SH-SY5Y (cell line): ENCODE data around the gene IFT88.

ENCODE experiments used
- GATA2 ChIP-seq: IDR thresholded peaks from 2 replicates; pipeline ENCODE4 v1.6.1; 2011; ENCODE audit warnings: mild to moderate bottlenecking, low read depth, low read length
- GATA3 ChIP-seq: IDR thresholded peaks from 2 replicates; pipeline ENCODE4 v1.6.1; 2011; ENCODE audit warnings: low read depth, mild to moderate bottlenecking, low read length, moderate library complexity

Gene IFT88

DNA sequence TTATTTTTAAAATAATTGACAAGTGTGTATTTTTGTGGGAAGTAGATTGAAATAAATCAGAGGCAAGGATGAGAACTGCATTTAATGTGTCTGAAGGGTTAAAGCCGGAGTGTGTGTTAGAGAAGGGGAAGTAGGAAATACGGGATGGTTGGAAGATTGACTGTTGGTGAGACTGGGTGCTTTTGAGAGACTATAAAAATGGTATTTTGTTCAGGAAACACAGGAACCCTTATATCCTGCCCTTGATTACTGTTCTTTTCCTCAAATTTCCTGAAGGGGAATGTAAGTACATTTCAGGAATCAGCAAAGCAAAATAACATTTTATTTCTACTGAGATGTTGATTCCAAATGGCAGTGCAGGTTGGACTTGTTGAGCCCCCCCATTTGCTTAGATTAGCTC lies 15.1 kb downstream of the IFT88 start:
- TF ChIP-seq GATA3 (no peak), GATA2 (no peak)

DNA sequence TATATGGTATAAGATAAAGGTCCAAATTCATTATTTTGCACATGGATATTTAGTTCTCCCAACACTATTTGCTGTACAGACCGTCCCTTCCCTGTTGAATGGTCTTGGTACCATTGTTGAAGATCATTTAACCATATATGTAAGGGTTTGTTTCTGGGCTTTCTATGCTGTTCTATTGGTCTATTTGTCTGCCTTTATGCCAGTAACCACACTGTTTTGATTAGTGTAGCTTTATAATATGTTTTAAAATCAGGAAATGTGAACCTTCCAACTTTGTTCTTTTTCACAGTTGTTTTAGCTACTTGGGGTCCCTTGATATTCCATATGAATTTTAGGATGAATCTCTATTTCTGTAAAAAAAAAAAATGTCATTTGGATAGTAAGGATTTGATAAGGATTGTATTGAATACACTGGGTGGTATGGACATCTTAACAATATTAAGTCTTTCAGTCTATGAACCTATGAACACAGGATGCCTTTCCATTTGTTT lies 16.9 kb downstream of the IFT88 start:
- TF ChIP-seq GATA3 = no peak
- no peak for TF ChIP-seq GATA2

DNA sequence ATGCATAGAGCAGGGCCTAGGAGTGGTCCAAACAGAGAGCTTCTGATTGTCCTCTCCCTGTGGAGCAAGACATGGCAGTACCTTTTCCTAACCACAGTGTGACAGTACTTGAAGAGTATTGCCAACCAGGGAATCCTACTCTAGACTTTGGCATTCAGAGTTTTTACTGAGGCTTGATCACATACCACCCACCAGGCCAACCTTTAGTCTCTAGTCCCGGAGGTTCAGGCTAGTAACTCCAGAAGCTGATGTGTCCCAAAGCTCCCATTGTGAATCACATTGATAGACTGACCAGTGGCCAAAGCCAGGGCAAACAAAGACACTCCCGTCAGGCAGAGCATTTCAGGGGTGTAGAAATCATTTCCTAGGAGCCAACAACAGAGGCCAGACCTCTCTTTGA lies 18.4 kb downstream of the IFT88 start:
- TF ChIP-seq GATA2 = no peak
- TF ChIP-seq GATA3 = no peak

DNA sequence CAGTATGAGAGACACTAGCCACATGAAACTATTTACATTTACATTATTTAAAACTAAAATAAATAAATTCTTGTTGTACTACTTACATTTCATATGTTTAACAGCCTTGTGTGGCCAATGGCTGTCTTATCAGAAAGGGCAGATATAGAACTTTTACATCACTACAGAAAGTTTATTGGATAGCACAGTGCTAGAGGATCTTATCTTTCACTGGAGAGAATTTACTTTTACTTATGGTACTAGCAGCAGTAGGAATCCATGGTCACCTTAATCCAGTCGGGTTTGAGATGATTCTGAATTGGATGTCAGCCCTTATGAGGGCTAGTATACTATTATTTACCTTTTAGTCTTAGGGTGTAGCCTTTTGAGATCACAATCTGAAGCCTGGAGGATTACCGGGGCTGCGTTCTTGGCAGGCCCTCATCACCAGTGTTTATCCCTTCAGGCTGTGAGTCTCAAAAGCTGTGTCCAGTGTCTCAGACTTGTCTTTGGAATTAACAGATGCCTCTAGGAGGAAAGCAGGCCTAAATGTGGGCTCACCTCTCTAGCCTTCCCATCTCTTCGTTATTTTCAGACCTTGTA lies 21.7 kb downstream of the IFT88 start:
- TF ChIP-seq GATA2 = no peak
- no peak for TF ChIP-seq GATA3

DNA sequence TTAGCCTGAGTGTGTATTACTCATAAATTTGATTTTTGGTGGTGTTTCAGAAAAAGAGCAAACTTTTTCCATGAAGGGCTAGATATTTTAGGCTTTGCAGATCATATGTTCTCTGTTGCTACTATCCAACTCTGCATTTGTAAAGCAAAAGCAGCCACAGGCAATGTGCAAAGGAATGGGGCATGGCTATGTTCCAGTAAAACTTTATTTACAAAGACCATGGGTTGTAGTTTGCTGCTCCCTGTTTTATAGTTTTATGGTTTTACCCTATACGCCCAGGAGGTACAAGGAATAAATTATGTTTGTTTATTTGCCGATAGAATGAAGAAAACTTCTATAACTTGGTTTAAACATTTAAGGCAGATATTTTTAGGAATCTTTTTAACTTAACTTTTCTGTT lies 23.6 kb downstream of the IFT88 start:
- no peak for TF ChIP-seq GATA3
- no peak for TF ChIP-seq GATA2

DNA sequence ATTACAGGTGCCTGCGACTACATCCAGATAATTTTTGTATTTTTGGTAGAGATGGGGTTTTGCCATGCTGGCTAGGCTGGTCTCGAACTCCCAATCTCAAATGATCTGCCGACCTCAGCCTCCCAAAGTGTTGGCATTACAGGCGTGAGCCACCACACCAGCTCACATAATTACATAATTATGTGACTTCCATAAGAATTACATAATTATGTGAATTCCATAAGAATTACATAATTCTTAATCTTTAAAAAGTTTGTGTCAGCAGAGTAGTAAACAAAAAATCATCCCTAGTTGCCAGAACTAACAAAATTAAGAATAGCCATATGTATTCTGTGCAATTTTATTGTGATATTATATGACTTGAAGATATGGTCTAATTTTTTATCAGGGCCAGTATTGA lies 25.6 kb downstream of the IFT88 start:
- no peak for TF ChIP-seq GATA2
- no peak for TF ChIP-seq GATA3

DNA sequence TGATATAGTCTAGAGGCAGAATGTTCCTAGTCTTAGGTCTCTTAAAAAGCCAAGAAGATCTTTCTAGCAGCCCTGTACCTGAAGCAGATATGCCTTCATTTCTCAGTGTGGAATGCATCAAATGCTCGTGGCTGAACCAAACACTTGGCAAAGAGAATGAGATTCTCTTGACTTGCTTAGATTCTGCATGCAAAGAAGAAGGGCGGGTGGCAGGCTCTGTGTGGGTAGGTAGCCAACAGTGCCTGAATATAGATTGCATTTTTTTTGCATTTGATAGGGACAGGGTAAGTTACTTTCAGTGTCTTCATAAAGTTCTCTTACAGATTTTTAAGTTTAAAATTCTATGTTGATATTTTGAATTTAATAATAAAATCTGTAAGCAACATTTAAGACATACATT lies 27.3 kb downstream of the IFT88 start:
- no peak for TF ChIP-seq GATA3

DNA sequence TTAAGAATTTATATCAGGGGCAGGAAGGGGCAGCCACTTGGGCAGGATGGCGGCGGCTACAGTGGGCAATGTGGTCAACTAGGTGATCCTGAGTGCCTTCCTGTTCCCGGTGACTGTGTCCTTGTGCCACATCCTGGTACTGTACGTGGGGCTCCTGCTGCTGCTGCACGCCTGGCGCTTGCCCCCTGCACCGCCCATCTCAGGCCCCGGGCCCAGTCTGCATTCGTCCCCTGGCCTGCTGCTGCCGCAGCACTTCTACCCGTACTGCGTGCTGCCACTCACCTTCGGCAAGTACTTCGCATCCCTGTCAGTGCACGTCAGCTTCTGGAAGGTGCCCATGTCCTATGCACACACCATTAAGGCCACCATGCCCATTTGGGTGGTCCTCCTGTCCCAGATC lies 40.1 kb downstream of the IFT88 start:
- TF ChIP-seq GATA2 (no peak), GATA3 (no peak)

DNA sequence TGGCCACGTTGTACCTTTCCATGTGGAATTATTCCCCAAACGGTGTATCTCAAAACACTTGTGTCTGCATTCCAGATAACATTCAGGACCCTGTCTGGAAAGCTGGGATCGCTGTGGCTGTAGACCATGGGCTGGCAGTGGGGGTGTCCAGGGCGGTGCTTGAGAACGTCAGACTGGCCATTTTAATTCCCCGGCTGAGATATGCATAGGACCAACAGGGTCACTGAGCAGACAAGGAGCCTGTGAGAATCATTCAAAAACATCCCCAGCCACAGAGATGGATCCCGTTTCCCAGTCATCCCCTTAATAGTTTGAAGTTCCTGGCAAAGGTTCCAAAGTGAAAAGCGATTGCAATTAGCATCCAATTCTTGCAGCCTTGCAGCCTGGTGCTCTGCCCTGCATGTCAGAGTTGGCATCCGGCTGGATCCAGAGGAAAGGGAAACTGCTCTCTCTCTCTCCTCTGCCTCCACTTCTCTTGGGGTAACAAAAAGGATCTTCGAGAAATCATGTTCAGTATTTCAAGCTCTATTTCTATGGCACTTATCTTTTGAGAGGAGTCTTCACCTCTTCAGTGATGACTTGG lies 41.6 kb downstream of the IFT88 start:
- TF ChIP-seq GATA2 = no peak
- no peak for TF ChIP-seq GATA3

DNA sequence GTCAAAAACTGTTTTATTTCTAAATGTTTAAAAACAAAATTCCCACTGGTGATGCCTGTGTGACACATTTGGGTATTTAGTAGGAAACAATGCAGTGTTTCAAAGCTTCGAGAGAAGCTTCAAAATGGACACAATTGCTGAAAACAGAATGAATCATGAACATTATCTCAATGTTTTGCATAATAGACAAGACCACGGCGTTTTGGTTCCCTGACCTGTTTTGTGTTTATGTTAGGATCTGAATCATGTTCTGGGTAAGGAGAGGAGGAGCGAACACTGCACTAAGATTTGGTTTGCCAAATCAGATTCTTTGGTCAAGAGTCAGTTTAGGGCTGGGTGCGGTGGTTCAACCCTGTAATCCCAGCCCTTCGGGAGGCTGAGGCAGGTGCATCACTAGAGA lies 42.2 kb downstream of the IFT88 start:
- TF ChIP-seq GATA2 = no peak
- no peak for TF ChIP-seq GATA3

DNA sequence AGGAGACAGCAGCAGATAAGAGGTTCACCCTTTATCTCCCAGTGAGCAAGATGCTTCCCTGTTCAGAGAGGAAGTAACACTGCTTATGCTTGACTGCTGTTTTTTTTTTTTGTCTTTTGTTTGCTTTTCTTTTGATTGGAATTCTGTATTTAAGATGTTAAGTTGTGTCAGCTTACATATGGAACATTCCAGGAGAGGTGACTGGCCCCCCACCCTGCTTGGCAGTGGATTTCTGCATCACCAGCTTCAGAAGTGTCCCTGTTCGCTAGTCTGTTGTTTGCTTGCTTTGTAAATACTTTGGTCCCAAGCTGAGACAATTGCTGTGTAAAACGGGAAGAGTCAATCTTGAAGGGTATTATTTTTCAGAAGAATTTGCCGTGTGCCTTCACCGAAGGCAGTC lies 43.0 kb downstream of the IFT88 start:
- no peak for TF ChIP-seq GATA3
- no peak for TF ChIP-seq GATA2

DNA sequence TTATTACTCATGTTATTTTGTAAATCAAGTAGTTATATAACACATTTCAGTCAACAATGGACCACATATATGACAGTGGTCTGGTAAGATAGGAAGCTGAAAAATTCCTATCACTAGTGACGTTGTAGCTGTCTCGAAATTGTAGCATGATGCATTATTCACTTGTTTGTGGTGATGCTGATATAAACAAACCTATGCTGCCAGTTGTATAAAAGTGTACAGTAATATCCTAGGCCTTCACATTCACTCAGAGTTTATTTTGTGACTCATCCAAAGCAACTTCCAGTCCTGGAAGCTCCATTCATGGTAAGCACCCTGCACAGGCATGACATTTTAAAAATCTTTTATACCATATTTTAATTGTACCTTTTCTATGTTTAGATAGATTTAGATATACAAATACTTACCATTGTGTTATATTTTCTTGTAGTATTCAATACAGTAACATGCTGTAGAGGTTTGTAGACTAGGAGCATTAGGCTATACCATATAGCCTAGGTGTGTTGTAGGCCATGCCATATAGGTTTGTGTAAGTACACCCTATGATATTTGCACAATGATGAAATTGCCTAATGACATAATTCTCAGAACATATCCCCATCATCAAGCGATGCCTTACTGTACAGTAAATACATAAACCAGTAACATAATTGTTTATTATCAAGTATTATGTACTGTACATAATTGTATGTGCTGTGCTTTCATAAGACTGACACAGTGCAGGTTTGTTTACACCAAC lies 49.3 kb downstream of the IFT88 start:
- no peak for TF ChIP-seq GATA3
- no peak for TF ChIP-seq GATA2

DNA sequence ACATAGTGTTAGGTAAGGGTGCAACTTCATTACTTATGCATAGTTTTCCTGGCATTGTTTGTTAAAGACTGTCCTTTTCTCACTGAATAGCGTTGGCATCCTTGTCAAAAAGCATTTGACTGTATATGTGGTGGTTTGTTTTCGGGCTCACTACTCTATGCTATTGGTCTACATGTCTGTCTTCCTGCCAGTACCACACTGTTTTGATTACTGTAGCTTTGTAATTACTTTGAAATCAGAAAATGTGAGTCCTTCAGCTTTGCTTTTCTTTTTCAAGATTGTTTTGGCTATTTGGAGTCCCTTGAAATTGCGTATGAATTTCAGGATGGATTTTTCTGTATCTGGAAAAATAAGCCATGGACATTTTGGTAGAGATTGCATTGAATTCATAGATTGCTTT lies 56.0 kb downstream of the IFT88 start:
- TF ChIP-seq GATA2 (no peak), GATA3 (no peak)

DNA sequence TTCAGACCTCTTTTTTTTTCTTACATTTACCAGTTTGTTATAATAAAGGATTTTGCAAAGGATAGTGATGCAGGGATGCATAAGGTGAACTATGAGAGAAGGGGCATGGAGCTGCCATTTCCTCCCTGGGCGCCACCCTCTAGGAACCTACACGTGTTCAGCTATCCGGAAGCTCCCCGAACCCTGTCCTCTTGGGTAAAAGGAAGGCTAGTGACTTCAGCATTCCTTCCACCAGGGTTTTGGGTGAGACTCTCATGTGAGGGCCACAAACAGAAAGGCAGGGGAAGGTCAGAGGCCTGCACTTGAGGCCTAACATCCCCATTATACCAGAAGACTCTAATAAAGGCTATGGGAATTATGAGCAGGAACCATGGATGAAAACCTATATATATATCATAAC lies 57.3 kb downstream of the IFT88 start:
- TF ChIP-seq GATA3 (no peak), GATA2 (no peak)

DNA sequence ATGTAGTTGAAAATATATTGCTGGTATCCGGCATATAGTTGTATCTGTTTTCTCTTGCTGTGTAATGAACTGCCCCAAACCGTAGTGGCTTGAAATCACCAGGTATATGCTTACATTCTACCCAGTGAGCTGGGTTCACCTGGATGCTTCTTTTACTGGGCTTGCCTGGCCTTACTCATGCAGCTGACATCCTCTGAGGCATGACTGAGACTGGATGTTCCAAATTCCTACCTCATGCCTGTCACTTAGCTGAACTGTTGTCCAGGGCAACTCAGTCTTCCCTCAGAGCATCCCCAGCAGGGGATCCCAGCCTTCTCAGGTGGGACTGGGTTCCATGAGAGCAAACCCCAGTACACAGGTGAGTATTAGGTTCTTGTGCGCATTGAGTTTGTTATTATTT lies 66.8 kb downstream of the IFT88 start:
- no peak for TF ChIP-seq GATA2
- no peak for TF ChIP-seq GATA3

DNA sequence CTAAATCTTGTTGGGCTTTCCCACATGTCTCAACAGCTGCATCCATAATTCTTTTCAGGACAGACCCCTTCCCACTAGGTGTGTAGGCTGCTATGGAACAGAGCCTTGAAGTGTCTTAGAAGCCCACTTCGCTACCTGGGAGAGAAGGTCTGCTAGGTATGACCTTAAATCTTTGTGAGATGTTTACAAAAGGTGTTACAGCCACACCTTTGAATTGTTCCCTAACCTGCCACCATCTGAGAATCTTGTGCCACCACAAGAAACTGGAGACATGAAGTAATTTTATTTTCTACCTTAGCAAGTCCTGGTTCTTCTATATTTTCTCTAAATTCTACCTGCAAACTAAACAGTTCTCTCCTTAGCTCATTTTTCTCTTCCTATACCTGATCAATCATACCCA lies 69.1 kb downstream of the IFT88 start:
- TF ChIP-seq GATA3 = no peak
- no peak for TF ChIP-seq GATA2
